Neutrophil (primary cell): Measurements from ENCODE around the gene CD200.

Experiments
- H3K27ac ChIP-seq: fragments of 200-600 bp; sonication (generic); 2 replicates; pipeline ENCODE4 v1.5.1; 2016; ENCODE audit warnings: mild to moderate bottlenecking, moderate library complexity
- H3K27me3 ChIP-seq: fragments of 200-600 bp; sonication (generic); 2 replicates; pipeline ENCODE4 v1.6.0; 2016; ENCODE audit warnings: mild to moderate bottlenecking
- H3K36me3 ChIP-seq: fragments of 200-600 bp; sonication (generic); 2 replicates; pipeline ENCODE4 v1.5.1; 2017
- H3K4me1 ChIP-seq, 2 experiments: fragments of 200-600 bp in 1 of 2; sonication (generic) in 1 of 2; 1 replicate in 1 of 2; 2 replicates in 1 of 2; pipeline versions ENCODE4 v1.5.1 to v1.6.1; 2013 to 2016; ENCODE audit warnings: low read depth in 1 of 2, low read length in 1 of 2, mild to moderate bottlenecking in 1 of 2, moderate library complexity in 1 of 2; ENCODE audit not compliant: control insufficient read depth in 1 of 2, insufficient read depth in 1 of 2
- H3K4me3 ChIP-seq, 2 experiments: fragments of 200-600 bp in 1 of 2; sonication (generic) in 1 of 2; 1 replicate in 1 of 2; 2 replicates in 1 of 2; pipeline ENCODE4 v1.5.1; 2013 to 2016; ENCODE audit warnings: low read depth in 1 of 2, low read length in 1 of 2, mild to moderate bottlenecking in 1 of 2, moderate library complexity in 1 of 2
- H3K9me3 ChIP-seq: fragments of 200-600 bp; sonication (generic); 2 replicates; pipeline ENCODE4 v1.5.1; 2016
- CTCF ChIP-seq: fragments of 200-600 bp; sonication (generic); IDR thresholded peaks from 2 replicates; pipeline ENCODE4 v1.5.1; 2016; ENCODE audit warnings: antibody characterized with exemption

The CD200 gene

GRCh38 chr3:112350018-112350810 is 17.3 kb downstream of the CD200 start:
- H3K27ac ChIP-seq, result no peak overlapping the region

GRCh38 chr3:112351036-112351435 is 18.1 kb downstream of the CD200 start:
- Histone ChIP-seq H3K4me1 (no peaks in the 10 kb centered on the region), H3K36me3 (no peaks in the 10 kb centered on the region), H3K27me3 (no peaks in the 10 kb centered on the region), H3K9me3 (no peaks in the 10 kb centered on the region), H3K4me3 (no peak overlapping the region), H3K27ac (no peak overlapping the region)
- TF ChIP-seq CTCF, result no peak

More at GRCh38 chr3:112350018-112350810, 17.3 kb downstream of the CD200 start:
- Histone ChIP-seq H3K4me1 (no peaks in the 10 kb centered on the region), H3K36me3 (no peaks in the 10 kb centered on the region), H3K9me3 (no peaks in the 10 kb centered on the region), H3K4me3 (no peak overlapping the region), H3K27me3 (no peaks in the 10 kb centered on the region)
- TF ChIP-seq CTCF, result no peak

GRCh38 chr3:112351823-112352222 is 18.9 kb downstream of the CD200 start:
- Histone ChIP-seq H3K36me3 (no peaks in the 10 kb centered on the region), H3K4me3 (no peak overlapping the region), H3K9me3 (no peaks in the 10 kb centered on the region), H3K27ac (no peak overlapping the region), H3K27me3 (no peaks in the 10 kb centered on the region), H3K4me1 (no peaks in the 10 kb centered on the region)
- no peak for TF ChIP-seq CTCF

GRCh38 chr3:112352720-112353119 is 19.8 kb downstream of the CD200 start:
- H3K27me3 ChIP-seq, result no peaks in the 10 kb centered on the region
- H3K4me1 ChIP-seq, result no peaks in the 10 kb centered on the region
- TF ChIP-seq CTCF, result no peak
- no peaks in the 10 kb centered on the region for H3K36me3 ChIP-seq
- H3K9me3 ChIP-seq, result no peaks in the 10 kb centered on the region
- no peak overlapping the region for H3K27ac ChIP-seq
- H3K4me3 ChIP-seq, result no peak overlapping the region

GRCh38 chr3:112353365-112353764 is 20.4 kb downstream of the CD200 start:
- TF ChIP-seq CTCF, result no peak
- Histone ChIP-seq H3K9me3 (no peaks in the 10 kb centered on the region), H3K36me3 (no peaks in the 10 kb centered on the region), H3K27me3 (no peaks in the 10 kb centered on the region), H3K4me3 (no peak overlapping the region), H3K4me1 (peaks cover 0 to 5% of the 10 kb centered on the region in 2 experiments), H3K27ac (no peak overlapping the region)
